ENCODE results near the gene FLT3. TPM values are rescaled to one million over a fixed set of nuclear protein-coding genes. Genes with fewer than 3 reads are reported as not detected.
A peak's percentile ranks its signal among the peaks of the same experiment; 100 is the strongest.

Gene FLT3
- total and polyA plus RNA-seq, 2 donors from 2014 or later = 2.9 TPM; not detected in 1

GRCh38 chr13:27959976-27960361 lies 140.4 kb downstream of the FLT3 start:
- Histone ChIP-seq H3K4me1 (ENCODE audit: control insufficient read depth in 2 of 3, insufficient read depth in 2 of 3, low read depth in 1 of 3, low read length in 3 of 3) (peaks cover 0 to 2% (median 0%) of the 10 kb centered on the region in 3 donors), H3K9ac (ENCODE audit: low read length in 3 of 3) (no peak overlapping the region), H3K27me3 (ENCODE audit: control insufficient read depth, insufficient read depth, low read length) (peaks cover 66% of the 10 kb centered on the region), H3K36me3 (ENCODE audit: control insufficient read depth in 2 of 3, insufficient read depth in 3 of 3, low read length in 3 of 3) (no peaks in the 10 kb centered on the region), H3K9me3 (ENCODE audit: control insufficient read depth in 2 of 3, insufficient read depth in 1 of 3, low read length in 3 of 3) (no peaks in the 10 kb centered on the region), H3K27ac (ENCODE audit: low read depth in 2 of 2, low read length in 2 of 2) (no peak overlapping the region), H3K4me3 (ENCODE audit: low read length in 3 of 3) (no peak overlapping the region)
- DNase-seq (no peak), FAIRE-seq (no peak)
- intact Hi-C loops (cut with DNase I) = no loop called here
- TF ChIP-seq, protein P1, sequence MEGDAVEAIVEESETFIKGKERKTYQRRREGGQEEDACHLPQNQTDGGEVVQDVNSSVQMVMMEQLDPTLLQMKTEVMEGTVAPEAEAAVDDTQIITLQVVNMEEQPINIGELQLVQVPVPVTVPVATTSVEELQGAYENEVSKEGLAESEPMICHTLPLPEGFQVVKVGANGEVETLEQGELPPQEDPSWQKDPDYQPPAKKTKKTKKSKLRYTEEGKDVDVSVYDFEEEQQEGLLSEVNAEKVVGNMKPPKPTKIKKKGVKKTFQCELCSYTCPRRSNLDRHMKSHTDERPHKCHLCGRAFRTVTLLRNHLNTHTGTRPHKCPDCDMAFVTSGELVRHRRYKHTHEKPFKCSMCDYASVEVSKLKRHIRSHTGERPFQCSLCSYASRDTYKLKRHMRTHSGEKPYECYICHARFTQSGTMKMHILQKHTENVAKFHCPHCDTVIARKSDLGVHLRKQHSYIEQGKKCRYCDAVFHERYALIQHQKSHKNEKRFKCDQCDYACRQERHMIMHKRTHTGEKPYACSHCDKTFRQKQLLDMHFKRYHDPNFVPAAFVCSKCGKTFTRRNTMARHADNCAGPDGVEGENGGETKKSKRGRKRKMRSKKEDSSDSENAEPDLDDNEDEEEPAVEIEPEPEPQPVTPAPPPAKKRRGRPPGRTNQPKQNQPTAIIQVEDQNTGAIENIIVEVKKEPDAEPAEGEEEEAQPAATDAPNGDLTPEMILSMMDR (IDR thresholded peaks at IDR 0.05; ENCODE audit: borderline replicate concordance, extremely low read depth, insufficient read depth) = no peak

DNA sequence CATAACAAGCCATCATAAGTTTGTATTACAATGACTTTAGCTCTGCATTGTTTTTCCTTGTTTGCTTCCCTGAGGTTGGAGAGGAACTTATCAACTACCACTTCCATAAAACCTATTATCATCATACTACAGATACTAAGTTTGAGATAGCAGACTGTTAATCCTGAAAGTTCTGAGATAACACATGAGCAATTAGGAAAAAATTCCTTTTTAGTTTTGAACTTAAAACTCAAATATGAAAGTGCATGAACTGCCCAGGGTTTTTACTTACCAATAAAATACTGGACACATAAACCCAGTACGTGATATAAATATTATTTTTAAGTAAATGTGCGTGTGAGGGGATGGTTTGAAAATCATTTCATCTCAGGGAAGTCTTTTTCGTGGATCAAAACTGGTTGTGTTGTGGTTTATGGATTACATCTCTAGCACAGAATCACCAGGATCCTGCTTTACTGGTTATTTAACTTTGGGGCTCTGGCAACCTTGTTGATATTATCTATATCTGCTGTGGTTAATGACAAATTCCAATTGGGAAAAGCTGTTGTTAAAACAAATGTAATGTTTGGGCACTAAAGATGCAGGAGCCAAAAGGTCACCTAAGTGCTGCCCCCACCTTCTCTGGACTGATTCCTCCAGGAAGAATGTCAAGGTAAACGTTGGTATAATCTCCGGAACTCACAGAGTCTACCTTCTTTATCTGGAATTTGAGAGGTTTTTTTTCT lies 143.6 kb downstream of the FLT3 start:
- peaks cover 0 to 2% (median 0%) of the 10 kb centered on the region in 3 donors for H3K4me1 ChIP-seq (ENCODE audit: control insufficient read depth in 2 of 3, insufficient read depth in 2 of 3, low read depth in 1 of 3, low read length in 3 of 3)
- TF ChIP-seq, protein P1 (IDR thresholded peaks at IDR 0.05; ENCODE audit: borderline replicate concordance, extremely low read depth, insufficient read depth) = no peak
- FAIRE-seq = no peak
- intact Hi-C loops (cut with DNase I) = no loop called here
- peaks cover 64% of the 10 kb centered on the region for H3K27me3 ChIP-seq (ENCODE audit: control insufficient read depth, insufficient read depth, low read length)
- H3K36me3 ChIP-seq (ENCODE audit: control insufficient read depth in 2 of 3, insufficient read depth in 3 of 3, low read length in 3 of 3) = no peaks in the 10 kb centered on the region
- no peak for DNase-seq
- no peak overlapping the region for H3K4me3 ChIP-seq (ENCODE audit: low read length in 3 of 3)
- no peak overlapping the region for H3K27ac ChIP-seq (ENCODE audit: low read depth in 2 of 2, low read length in 2 of 2)
- no peaks in the 10 kb centered on the region for H3K9me3 ChIP-seq (ENCODE audit: control insufficient read depth in 2 of 3, insufficient read depth in 1 of 3, low read length in 3 of 3)
- no peak overlapping the region for H3K9ac ChIP-seq (ENCODE audit: low read length in 3 of 3)

DNA sequence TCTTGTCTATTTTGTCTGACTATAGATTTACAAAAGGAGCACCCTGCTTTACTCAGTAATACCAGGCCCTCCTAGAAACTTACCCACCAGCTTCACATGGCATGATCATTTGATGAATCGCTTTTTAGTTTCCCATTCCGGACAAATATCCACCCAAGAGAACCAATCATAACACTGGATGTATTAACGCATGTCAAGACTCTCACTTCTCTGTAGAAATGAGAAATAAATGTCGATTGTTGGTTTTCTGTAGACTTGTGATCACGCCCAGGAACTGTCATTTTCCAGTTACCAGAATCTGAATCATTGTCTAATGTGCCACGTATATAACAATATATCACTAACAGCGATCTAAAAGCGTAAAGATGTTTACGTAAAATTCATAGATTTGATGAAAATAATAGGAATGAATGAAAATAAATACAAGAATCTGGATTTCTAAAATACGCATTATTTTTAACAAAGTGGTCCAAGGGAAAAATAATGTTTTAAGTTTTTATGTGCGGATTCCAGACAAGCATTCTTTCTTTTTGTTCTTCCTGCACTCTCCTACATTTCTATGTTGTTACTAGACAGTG lies 145.3 kb downstream of the FLT3 start:
- intact Hi-C loops (cut with DNase I) = no loop called here
- DNase-seq (no peak), FAIRE-seq (no peak)
- H3K36me3 ChIP-seq (ENCODE audit: control insufficient read depth in 2 of 3, insufficient read depth in 3 of 3, low read length in 3 of 3) = no peaks in the 10 kb centered on the region
- H3K27me3 ChIP-seq (ENCODE audit: control insufficient read depth, insufficient read depth, low read length) = peaks cover 59% of the 10 kb centered on the region
- H3K9me3 ChIP-seq (ENCODE audit: control insufficient read depth in 2 of 3, insufficient read depth in 1 of 3, low read length in 3 of 3) = no peaks in the 10 kb centered on the region
- no peaks in the 10 kb centered on the region for H3K4me1 ChIP-seq (ENCODE audit: control insufficient read depth in 2 of 3, insufficient read depth in 2 of 3, low read depth in 1 of 3, low read length in 3 of 3)
- H3K27ac ChIP-seq (ENCODE audit: low read depth in 2 of 2, low read length in 2 of 2) = no peak overlapping the region
- H3K9ac ChIP-seq (ENCODE audit: low read length in 3 of 3) = no peak overlapping the region
- TF ChIP-seq, protein P1 (IDR thresholded peaks at IDR 0.05; ENCODE audit: borderline replicate concordance, extremely low read depth, insufficient read depth) = no peak
- H3K4me3 ChIP-seq (ENCODE audit: low read length in 3 of 3) = peak overlapping the region in 1 of 3 donors; percentile 57

Data from kidney (tissue), 14 donors.